Measurements from ENCODE around the gene UPK3A. TPM values are rescaled to one million over a fixed set of nuclear protein-coding genes. Genes with fewer than 3 reads are reported as not detected.

The UPK3A gene
- polyA plus RNA-seq, 1 donor from 2014 or later: not detected

DNA sequence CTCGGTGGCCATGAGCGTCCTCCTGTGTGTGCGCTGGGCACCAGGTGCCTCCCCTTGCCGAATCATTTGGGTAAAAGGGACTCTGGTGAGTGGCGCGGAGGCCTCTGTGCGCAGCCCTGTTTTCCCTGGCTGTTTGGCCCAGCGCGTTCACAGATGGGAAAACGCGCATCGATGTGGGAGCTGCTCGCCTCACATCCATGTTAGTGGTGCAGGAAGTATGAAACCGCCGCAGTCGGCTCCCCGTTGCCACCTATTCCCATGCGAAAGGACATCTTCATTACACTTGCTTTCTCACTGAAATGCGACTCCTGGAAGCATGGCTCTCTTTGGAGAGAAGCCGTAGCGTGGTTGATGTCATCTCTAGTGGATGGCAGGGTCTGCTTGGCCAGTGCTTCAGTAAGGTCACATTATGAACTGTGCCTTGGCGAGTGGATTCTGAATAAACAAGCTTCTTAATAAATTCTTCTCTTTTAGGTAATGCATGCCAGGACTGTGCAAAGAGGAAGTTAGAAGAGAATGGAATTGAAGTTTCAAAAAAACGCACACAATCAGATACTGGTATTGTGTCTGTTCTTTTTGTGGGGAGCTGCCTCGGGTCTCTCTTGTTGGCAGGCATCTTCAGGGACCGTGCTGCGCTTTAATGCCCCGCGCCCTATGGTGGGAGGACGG lies 51.2 kb downstream of the UPK3A start:
- Histone ChIP-seq H3K27me3 (ENCODE audit: insufficient read depth, low read depth, low read length) (no peaks in the 10 kb centered on the region), H3K4me3 (ENCODE audit: low read length) (no peak overlapping the region), H3K9me3 (ENCODE audit: low read length) (no peaks in the 10 kb centered on the region), H3K4me2 (ENCODE audit: low read length) (no peak overlapping the region), H2AFZ (ENCODE audit: low read depth, low read length) (no peak overlapping the region), H4K20me1 (ENCODE audit: insufficient read depth) (no peaks in the 10 kb centered on the region), H3K36me3 (ENCODE audit: insufficient read depth, low read length) (no peaks in the 10 kb centered on the region), H3K9ac (ENCODE audit: low read length) (no peak overlapping the region), H3K79me2 (replicated peaks; ENCODE audit: insufficient read depth, low read length) (no peaks in the 10 kb centered on the region), H3F3A (ENCODE audit: insufficient read depth, low read length, poor library complexity, severe bottlenecking) (no peaks in the 10 kb centered on the region), H3K27ac (ENCODE audit: low read length) (no peak overlapping the region), H3K9me2 (ENCODE audit: insufficient read depth, low read length) (no peaks in the 10 kb centered on the region)
- no peak for TF ChIP-seq REST (IDR thresholded peaks at IDR 0.05; ENCODE audit: borderline replicate concordance)

GRCh38 chr22:45336971-45337431 lies 52.3 kb downstream of the UPK3A start:
- H3K9me3 ChIP-seq (ENCODE audit: low read length): no peaks in the 10 kb centered on the region
- H3K4me2 ChIP-seq (ENCODE audit: low read length): no peak overlapping the region
- H3K4me3 ChIP-seq (ENCODE audit: low read length): no peak overlapping the region
- no peak overlapping the region for H3K27ac ChIP-seq (ENCODE audit: low read length)
- no peak overlapping the region for H3K9ac ChIP-seq (ENCODE audit: low read length)
- H3F3A ChIP-seq (ENCODE audit: insufficient read depth, low read length, poor library complexity, severe bottlenecking): no peaks in the 10 kb centered on the region
- H3K9me2 ChIP-seq (ENCODE audit: insufficient read depth, low read length): no peaks in the 10 kb centered on the region
- no peak for TF ChIP-seq POLR2AphosphoS5 (IDR thresholded peaks at IDR 0.05)
- H3K27me3 ChIP-seq (ENCODE audit: insufficient read depth, low read depth, low read length): no peaks in the 10 kb centered on the region
- H4K20me1 ChIP-seq (ENCODE audit: insufficient read depth): no peaks in the 10 kb centered on the region
- H3K79me2 ChIP-seq (replicated peaks; ENCODE audit: insufficient read depth, low read length): no peaks in the 10 kb centered on the region
- no peaks in the 10 kb centered on the region for H3K36me3 ChIP-seq (ENCODE audit: insufficient read depth, low read length)
- no peak overlapping the region for H2AFZ ChIP-seq (ENCODE audit: low read depth, low read length)

- Histone ChIP-seq H3K4me3 (ENCODE audit: low read length) (no peak overlapping the region), H3K4me2 (ENCODE audit: low read length) (no peak overlapping the region), H3K79me2 (replicated peaks; ENCODE audit: insufficient read depth, low read length) (no peaks in the 10 kb centered on the region), H3K36me3 (ENCODE audit: insufficient read depth, low read length) (no peaks in the 10 kb centered on the region), H3K27me3 (ENCODE audit: insufficient read depth, low read depth, low read length) (no peaks in the 10 kb centered on the region), H4K20me1 (ENCODE audit: insufficient read depth) (no peaks in the 10 kb centered on the region), H3K9ac (ENCODE audit: low read length) (no peak overlapping the region), H3F3A (ENCODE audit: insufficient read depth, low read length, poor library complexity, severe bottlenecking) (no peaks in the 10 kb centered on the region), H3K9me3 (ENCODE audit: low read length) (no peaks in the 10 kb centered on the region), H3K27ac (ENCODE audit: low read length) (no peak overlapping the region), H3K9me2 (ENCODE audit: insufficient read depth, low read length) (no peaks in the 10 kb centered on the region), H2AFZ (ENCODE audit: low read depth, low read length) (no peak overlapping the region)
- TF ChIP-seq, protein P1, sequence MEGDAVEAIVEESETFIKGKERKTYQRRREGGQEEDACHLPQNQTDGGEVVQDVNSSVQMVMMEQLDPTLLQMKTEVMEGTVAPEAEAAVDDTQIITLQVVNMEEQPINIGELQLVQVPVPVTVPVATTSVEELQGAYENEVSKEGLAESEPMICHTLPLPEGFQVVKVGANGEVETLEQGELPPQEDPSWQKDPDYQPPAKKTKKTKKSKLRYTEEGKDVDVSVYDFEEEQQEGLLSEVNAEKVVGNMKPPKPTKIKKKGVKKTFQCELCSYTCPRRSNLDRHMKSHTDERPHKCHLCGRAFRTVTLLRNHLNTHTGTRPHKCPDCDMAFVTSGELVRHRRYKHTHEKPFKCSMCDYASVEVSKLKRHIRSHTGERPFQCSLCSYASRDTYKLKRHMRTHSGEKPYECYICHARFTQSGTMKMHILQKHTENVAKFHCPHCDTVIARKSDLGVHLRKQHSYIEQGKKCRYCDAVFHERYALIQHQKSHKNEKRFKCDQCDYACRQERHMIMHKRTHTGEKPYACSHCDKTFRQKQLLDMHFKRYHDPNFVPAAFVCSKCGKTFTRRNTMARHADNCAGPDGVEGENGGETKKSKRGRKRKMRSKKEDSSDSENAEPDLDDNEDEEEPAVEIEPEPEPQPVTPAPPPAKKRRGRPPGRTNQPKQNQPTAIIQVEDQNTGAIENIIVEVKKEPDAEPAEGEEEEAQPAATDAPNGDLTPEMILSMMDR (IDR thresholded peaks at IDR 0.05; ENCODE audit: poor library complexity, severe bottlenecking): no peak
- TF ChIP-seq EZH2 (IDR thresholded peaks at IDR 0.05; ENCODE audit: borderline replicate concordance, insufficient read depth, low read length, poor library complexity, severe bottlenecking) (no peak), MXI1 (conservative IDR thresholded peaks at IDR 0.05; ENCODE audit: poor library complexity, severe bottlenecking) (no peak), TAF1 (IDR thresholded peaks at IDR 0.05; ENCODE audit: low read depth) (no peak), RAD21 (conservative IDR thresholded peaks at IDR 0.05) (no peak), SMC3 (conservative IDR thresholded peaks at IDR 0.05; ENCODE audit: poor library complexity) (no peak), EP300 (conservative IDR thresholded peaks at IDR 0.05; ENCODE audit: poor library complexity, severe bottlenecking) (no peak), REST (IDR thresholded peaks at IDR 0.05; ENCODE audit: borderline replicate concordance) (no peak), POLR2AphosphoS5 (IDR thresholded peaks at IDR 0.05) (no peak)
Measured at GRCh38 chr22:45337536-45337935, 52.8 kb downstream of the UPK3A start.

Measured in neural cell (in vitro differentiated cells).